Prostate gland (tissue), 2 donors: ENCODE results near the gene GABARAPL1.

ENCODE experiments used
- CTCF ChIP-seq, 4 experiments: fragments of 200-600 bp in 2 of 4; fragments of 450-650 bp in 2 of 4; sonication (generic) in 2 of 4; IDR thresholded peaks; 1 replicate in 3 of 4; 2 replicates in 1 of 4; pipeline ENCODE4 v1.5.1; 2016 to 2019; ENCODE audit warnings: antibody characterized with exemption in 4 of 4, mild to moderate bottlenecking in 2 of 4, moderate library complexity in 2 of 4
- POLR2AphosphoS5 ChIP-seq: sonication (generic); formaldehyde crosslinking; IDR thresholded peaks from one replicate; pipeline ENCODE4 v1.6.1; 2017; ENCODE audit warnings: antibody characterized with exemption

GRCh38 chr12:10249690-10250455 is 37.2 kb downstream of the GABARAPL1 start:
- no peak for TF ChIP-seq CTCF (IDR thresholded peaks at IDR 0.05)
- no peak for TF ChIP-seq POLR2AphosphoS5
